Measurements from ENCODE around the gene SAMD14.
A peak's percentile ranks its signal among the peaks of the same experiment; 100 is the strongest.

SAMD14 gene

GRCh38 chr17:50161023-50161910 is 31.3 kb upstream of the SAMD14 start:
- Histone ChIP-seq H3K4me1 (ENCODE audit: insufficient read depth, low read length) (peaks cover 11% of the 10 kb centered on the region), H3K9me3 (ENCODE audit: low read length) (no peaks in the 10 kb centered on the region), H3K27me3 (ENCODE audit: insufficient read depth, low read length) (peaks cover 6% of the 10 kb centered on the region), H3K4me3 (ENCODE audit: low read length) (peak overlapping the region; percentile 47), H3K36me3 (ENCODE audit: insufficient read depth, low read length) (no peaks in the 10 kb centered on the region), H2AFZ (ENCODE audit: low read depth, low read length) (peak overlapping the region; percentile 74)

- Histone ChIP-seq H3K4me3 (ENCODE audit: low read length) (no peak overlapping the region), H3K4me1 (ENCODE audit: insufficient read depth, low read length) (peaks cover 11% of the 10 kb centered on the region), H3K27me3 (ENCODE audit: insufficient read depth, low read length) (no peaks in the 10 kb centered on the region), H2AFZ (ENCODE audit: low read depth, low read length) (no peak overlapping the region), H3K36me3 (ENCODE audit: insufficient read depth, low read length) (no peaks in the 10 kb centered on the region), H3K9me3 (ENCODE audit: low read length) (no peaks in the 10 kb centered on the region)
Measured at GRCh38 chr17:50157891-50158290, 27.9 kb upstream of the SAMD14 start.

- no peaks in the 10 kb centered on the region for H3K9me3 ChIP-seq (ENCODE audit: low read length)
- no peak overlapping the region for H3K4me3 ChIP-seq (ENCODE audit: low read length)
- H3K27me3 ChIP-seq (ENCODE audit: insufficient read depth, low read length), result no peaks in the 10 kb centered on the region
- no peaks in the 10 kb centered on the region for H3K36me3 ChIP-seq (ENCODE audit: insufficient read depth, low read length)
- H2AFZ ChIP-seq (ENCODE audit: low read depth, low read length), result no peak overlapping the region
- H3K4me1 ChIP-seq (ENCODE audit: insufficient read depth, low read length), result peaks cover 7% of the 10 kb centered on the region
Measured at GRCh38 chr17:50155115-50155819, 25.3 kb upstream of the SAMD14 start.

GRCh38 chr17:50154604-50155003 is 24.6 kb upstream of the SAMD14 start:
- Histone ChIP-seq H3K27me3 (ENCODE audit: insufficient read depth, low read length) (no peaks in the 10 kb centered on the region), H3K4me1 (ENCODE audit: insufficient read depth, low read length) (peaks cover 10% of the 10 kb centered on the region), H3K9me3 (ENCODE audit: low read length) (no peaks in the 10 kb centered on the region)

GRCh38 chr17:50153650-50154575 is 24.0 kb upstream of the SAMD14 start:
- H3K36me3 ChIP-seq (ENCODE audit: insufficient read depth, low read length), result no peaks in the 10 kb centered on the region
- H2AFZ ChIP-seq (ENCODE audit: low read depth, low read length), result no peak overlapping the region
- H3K27me3 ChIP-seq (ENCODE audit: insufficient read depth, low read length), result no peaks in the 10 kb centered on the region
- no peaks in the 10 kb centered on the region for H3K9me3 ChIP-seq (ENCODE audit: low read length)
- peaks cover 14% of the 10 kb centered on the region for H3K4me1 ChIP-seq (ENCODE audit: insufficient read depth, low read length)
- no peak overlapping the region for H3K4me3 ChIP-seq (ENCODE audit: low read length)

More at GRCh38 chr17:50154604-50155003, 24.6 kb upstream of the SAMD14 start:
- H3K4me3 ChIP-seq (ENCODE audit: low read length), result no peak overlapping the region
- no peaks in the 10 kb centered on the region for H3K36me3 ChIP-seq (ENCODE audit: insufficient read depth, low read length)
- H2AFZ ChIP-seq (ENCODE audit: low read depth, low read length), result no peak overlapping the region

GRCh38 chr17:50152736-50153135 is 22.8 kb upstream of the SAMD14 start:
- H2AFZ ChIP-seq (ENCODE audit: low read depth, low read length), result no peak overlapping the region
- H3K27me3 ChIP-seq (ENCODE audit: insufficient read depth, low read length), result no peaks in the 10 kb centered on the region
- H3K4me1 ChIP-seq (ENCODE audit: insufficient read depth, low read length), result peaks cover 25% of the 10 kb centered on the region
- no peaks in the 10 kb centered on the region for H3K9me3 ChIP-seq (ENCODE audit: low read length)
- peak overlapping the region; percentile 69 for H3K4me3 ChIP-seq (ENCODE audit: low read length)
- no peaks in the 10 kb centered on the region for H3K36me3 ChIP-seq (ENCODE audit: insufficient read depth, low read length)

GRCh38 chr17:50151937-50152547 is 22.1 kb upstream of the SAMD14 start:
- Histone ChIP-seq H3K27me3 (ENCODE audit: insufficient read depth, low read length) (no peaks in the 10 kb centered on the region), H3K4me1 (ENCODE audit: insufficient read depth, low read length) (peaks cover 32% of the 10 kb centered on the region), H3K36me3 (ENCODE audit: insufficient read depth, low read length) (no peaks in the 10 kb centered on the region), H2AFZ (ENCODE audit: low read depth, low read length) (peak overlapping the region; percentile 79), H3K4me3 (ENCODE audit: low read length) (peak overlapping the region; percentile 69), H3K9me3 (ENCODE audit: low read length) (no peaks in the 10 kb centered on the region)

GRCh38 chr17:50151041-50151936 is 21.3 kb upstream of the SAMD14 start:
- Histone ChIP-seq H3K36me3 (ENCODE audit: insufficient read depth, low read length) (no peaks in the 10 kb centered on the region), H2AFZ (ENCODE audit: low read depth, low read length) (no peak overlapping the region), H3K4me1 (ENCODE audit: insufficient read depth, low read length) (peaks cover 39% of the 10 kb centered on the region), H3K27me3 (ENCODE audit: insufficient read depth, low read length) (no peaks in the 10 kb centered on the region), H3K9me3 (ENCODE audit: low read length) (no peaks in the 10 kb centered on the region), H3K4me3 (ENCODE audit: low read length) (peak overlapping the region; percentile 69)

- peaks cover 39% of the 10 kb centered on the region for H3K4me1 ChIP-seq (ENCODE audit: insufficient read depth, low read length)
- no peaks in the 10 kb centered on the region for H3K9me3 ChIP-seq (ENCODE audit: low read length)
- no peaks in the 10 kb centered on the region for H3K27me3 ChIP-seq (ENCODE audit: insufficient read depth, low read length)
- H2AFZ ChIP-seq (ENCODE audit: low read depth, low read length), result peak within 1 kb of the TSS; percentile 14
- peak within 1 kb of the TSS; percentile 69 for H3K4me3 ChIP-seq (ENCODE audit: low read length)
- no peaks in the 10 kb centered on the region for H3K36me3 ChIP-seq (ENCODE audit: insufficient read depth, low read length)
Measured at GRCh38 chr17:50150354-50151040, 20.5 kb upstream of the SAMD14 start, which contains the start of gene PPP1R9B. PPP1R9B (minus strand) TSS chr17:50150677; CDS start chr17:50150513, 164 bp downstream.

GRCh38 chr17:50149417-50150353 is 19.7 kb upstream of the SAMD14 start:
- Histone ChIP-seq H3K36me3 (ENCODE audit: insufficient read depth, low read length) (peaks cover 1% of the 10 kb centered on the region), H3K4me3 (ENCODE audit: low read length) (peak overlapping the region; percentile 69), H2AFZ (ENCODE audit: low read depth, low read length) (peak overlapping the region; percentile 14), H3K27me3 (ENCODE audit: insufficient read depth, low read length) (no peaks in the 10 kb centered on the region), H3K4me1 (ENCODE audit: insufficient read depth, low read length) (peaks cover 39% of the 10 kb centered on the region), H3K9me3 (ENCODE audit: low read length) (no peaks in the 10 kb centered on the region)
